Karpas-422 (cell line): ENCODE measurements around the gene OTOP3. TPM values are rescaled to one million over a fixed set of nuclear protein-coding genes. Genes with fewer than 3 reads are reported as not detected.
A peak's percentile ranks its signal among the peaks of the same experiment; 100 is the strongest.

ENCODE experiments used
- DNase-seq: peaks from one replicate; pipeline ENCODE4 v3.0.0-alpha.2; 2015
- H2AFZ ChIP-seq: fragments of 200-600 bp; sonication (generic); 2 replicates; pipeline ENCODE4 v1.6.1; 2014; ENCODE audit warnings: antibody characterized with exemption, low read length, mixed read lengths
- H3K27ac ChIP-seq: fragments of 200-600 bp; sonication (generic); 2 replicates; pipeline ENCODE4 v1.5.1; 2014; ENCODE audit warnings: mild to moderate bottlenecking, low read length, moderate library complexity
- H3K27me3 ChIP-seq: fragments of 200-600 bp; sonication (generic); 2 replicates; pipeline ENCODE4 v1.6.1; 2014; ENCODE audit warnings: low read length, mixed read lengths
- H3K36me3 ChIP-seq: fragments of 200-600 bp; sonication (generic); 2 replicates; pipeline ENCODE4 v1.6.1; 2014; ENCODE audit warnings: low read length, mixed read lengths; ENCODE audit not compliant: insufficient read depth
- H3K4me1 ChIP-seq: fragments of 200-600 bp; sonication (generic); 2 replicates; pipeline ENCODE4 v1.6.1; 2014; ENCODE audit warnings: mild to moderate bottlenecking, low read length, mixed read lengths
- H3K4me2 ChIP-seq: fragments of 200-600 bp; sonication (generic); 2 replicates; pipeline ENCODE4 v1.6.1; 2014; ENCODE audit warnings: low read length, low read depth, mild to moderate bottlenecking; ENCODE audit not compliant: poor library complexity, severe bottlenecking
- H3K4me3 ChIP-seq: fragments of 200-600 bp; sonication (generic); 2 replicates; pipeline ENCODE4 v1.5.1; 2014; ENCODE audit warnings: mild to moderate bottlenecking, antibody characterized with exemption, low read length, mixed read lengths
- H3K79me2 ChIP-seq: fragments of 200-600 bp; sonication (generic); 2 replicates; pipeline ENCODE4 v1.6.1; 2014; ENCODE audit warnings: mild to moderate bottlenecking, low read length, mixed read lengths
- H3K9ac ChIP-seq: fragments of 200-600 bp; sonication (generic); 2 replicates; pipeline ENCODE4 v1.6.0; 2014; ENCODE audit warnings: low read length
- H3K9me2 ChIP-seq: fragments of 200-600 bp; sonication (generic), shearing (Covaris generic); replicated peaks from 2 replicates; pipeline ENCODE4 v1.6.0; 2014; ENCODE audit warnings: mild to moderate bottlenecking, low read length, moderate library complexity; ENCODE audit not compliant: insufficient read depth
- H3K9me3 ChIP-seq: fragments of 300-700, 200-600 bp; sonication (generic); 2 replicates; pipeline ENCODE4 v1.6.1; 2014; ENCODE audit warnings: low read length, mixed read lengths
- H4K20me1 ChIP-seq: fragments of 200-600 bp; sonication (generic); 2 replicates; pipeline ENCODE4 v1.6.1; 2014; ENCODE audit warnings: mild to moderate bottlenecking, antibody characterized with exemption, low read length, low read depth; ENCODE audit not compliant: insufficient read depth
- total RNA-seq: library from RNA; depleted of rRNA; stranded (reverse); fragments of >200 nt; shearing (Covaris generic); gene quantifications from 2 replicates; pipeline ENCODE4 v1.2.3, GENCODE V29; 2014; ENCODE audit warnings: low replicate concordance

Gene OTOP3
- total RNA-seq, 1 experiment from 2014 or later, result not detected

- Histone ChIP-seq H2AFZ (no peak overlapping the region), H4K20me1 (no peaks in the 10 kb centered on the region), H3K79me2 (no peaks in the 10 kb centered on the region), H3K4me2 (no peak overlapping the region), H3K9me2 (no peaks in the 10 kb centered on the region), H3K27me3 (no peaks in the 10 kb centered on the region), H3K9ac (no peak overlapping the region), H3K4me1 (no peaks in the 10 kb centered on the region), H3K36me3 (no peaks in the 10 kb centered on the region), H3K9me3 (no peaks in the 10 kb centered on the region), H3K4me3 (no peak overlapping the region), H3K27ac (no peak overlapping the region)
- DNase-seq, result no peak
These were observed 16.9 kb downstream of the OTOP3 start for GRCh38 chr17:74952431-74953133.

DNA sequence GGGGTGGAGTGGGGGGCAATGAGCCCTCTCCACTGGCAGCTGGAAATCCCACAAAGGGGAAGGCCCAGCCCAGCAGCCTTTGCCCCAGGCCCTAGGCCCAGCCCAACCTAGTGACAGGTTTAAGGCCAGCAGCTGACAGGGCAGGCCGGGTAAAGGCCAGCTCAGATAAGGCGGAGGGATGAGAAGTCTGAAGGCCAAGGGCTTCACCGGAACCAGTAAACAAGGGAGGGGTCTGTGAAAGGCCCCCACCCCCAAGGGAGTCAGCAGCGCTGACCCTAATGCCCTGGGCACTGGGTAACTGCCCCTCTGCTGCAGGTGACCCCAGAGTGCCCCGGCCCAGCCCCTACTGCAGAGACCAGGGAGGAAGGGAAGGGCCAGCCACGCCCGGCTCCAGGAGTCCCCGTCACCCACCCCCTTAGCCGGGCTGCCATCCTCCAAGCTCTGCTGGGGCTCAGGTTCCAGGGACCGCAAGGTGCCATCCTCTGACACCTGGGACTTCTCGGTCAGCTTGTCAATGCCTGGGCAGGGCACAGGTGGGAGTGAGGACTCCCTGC, 17.5 kb downstream of the OTOP3 start:
- H3K9me3 ChIP-seq, result no peaks in the 10 kb centered on the region
- no peak for DNase-seq
- no peak overlapping the region for H3K4me3 ChIP-seq
- H4K20me1 ChIP-seq, result no peaks in the 10 kb centered on the region
- no peak overlapping the region for H3K9ac ChIP-seq
- no peaks in the 10 kb centered on the region for H3K36me3 ChIP-seq
- no peak overlapping the region for H3K4me2 ChIP-seq
- no peaks in the 10 kb centered on the region for H3K27me3 ChIP-seq
- H3K4me1 ChIP-seq, result no peaks in the 10 kb centered on the region
- H3K79me2 ChIP-seq, result no peaks in the 10 kb centered on the region
- H3K27ac ChIP-seq, result no peak overlapping the region
- no peaks in the 10 kb centered on the region for H3K9me2 ChIP-seq
- H2AFZ ChIP-seq, result no peak overlapping the region

DNA sequence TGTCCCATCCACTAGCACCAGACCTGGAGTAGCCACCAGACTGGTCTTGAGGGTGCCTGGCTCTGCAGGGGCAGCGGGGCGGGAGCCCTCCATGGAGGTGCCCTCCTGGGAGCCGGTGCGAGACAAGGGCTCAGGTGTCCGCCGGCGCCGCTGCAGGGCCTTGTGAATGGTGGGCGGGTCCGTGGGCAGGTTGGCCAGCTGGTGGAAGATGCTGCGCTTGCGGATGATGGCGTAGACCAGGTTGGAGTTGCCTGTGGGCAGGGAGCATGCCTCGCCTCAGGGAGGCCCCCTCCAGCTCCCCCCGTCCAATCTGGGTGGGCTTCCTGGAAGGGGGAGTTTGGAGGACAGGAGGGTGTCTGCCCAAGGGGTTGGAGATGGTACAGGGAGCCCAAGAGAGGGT, 18.4 kb downstream of the OTOP3 start:
- no peaks in the 10 kb centered on the region for H4K20me1 ChIP-seq
- no peaks in the 10 kb centered on the region for H3K4me1 ChIP-seq

GRCh38 chr17:74954665-74955421, 19.1 kb downstream of the OTOP3 start:
- Histone ChIP-seq H3K9me3 (no peaks in the 10 kb centered on the region), H3K9me2 (no peaks in the 10 kb centered on the region), H3K36me3 (no peaks in the 10 kb centered on the region), H2AFZ (no peak overlapping the region), H3K27me3 (no peaks in the 10 kb centered on the region), H3K79me2 (no peaks in the 10 kb centered on the region), H3K9ac (no peak overlapping the region), H3K4me1 (no peaks in the 10 kb centered on the region), H4K20me1 (no peaks in the 10 kb centered on the region), H3K4me3 (no peak overlapping the region), H3K4me2 (no peak overlapping the region), H3K27ac (no peak overlapping the region)
- no peak for DNase-seq

More for the DNA sequence above, 18.4 kb downstream of the OTOP3 start:
- no peak overlapping the region for H3K27ac ChIP-seq
- H3K79me2 ChIP-seq, result no peaks in the 10 kb centered on the region
- H3K9me2 ChIP-seq, result no peaks in the 10 kb centered on the region
- H2AFZ ChIP-seq, result no peak overlapping the region
- H3K9me3 ChIP-seq, result no peaks in the 10 kb centered on the region
- no peaks in the 10 kb centered on the region for H3K36me3 ChIP-seq
- no peak overlapping the region for H3K4me2 ChIP-seq
- DNase-seq, result no peak
- H3K9ac ChIP-seq, result no peak overlapping the region
- H3K27me3 ChIP-seq, result no peaks in the 10 kb centered on the region
- H3K4me3 ChIP-seq, result no peak overlapping the region

DNA sequence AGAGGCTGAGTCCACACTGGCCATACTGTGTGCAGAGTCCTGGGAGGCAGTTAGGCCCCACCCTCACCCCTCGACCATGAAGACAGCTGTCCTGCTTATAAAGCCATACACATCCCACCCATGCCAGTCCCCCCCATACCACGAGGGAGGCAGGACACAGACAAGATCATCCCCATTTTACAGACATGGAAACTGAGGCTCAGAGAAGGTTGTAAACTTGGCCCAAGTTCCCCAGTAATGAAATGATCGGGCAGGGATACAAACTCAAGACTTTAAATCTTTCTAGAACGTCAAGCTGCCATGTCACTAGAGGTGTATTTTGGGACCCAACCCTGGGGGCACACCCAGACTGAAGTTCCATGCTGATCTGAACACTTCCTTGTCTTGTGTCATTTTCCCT, 20.4 kb downstream of the OTOP3 start:
- Histone ChIP-seq H3K36me3 (no peaks in the 10 kb centered on the region), H3K27ac (no peak overlapping the region), H3K9ac (no peak overlapping the region), H3K79me2 (no peaks in the 10 kb centered on the region), H3K4me1 (peaks cover 7% of the 10 kb centered on the region), H3K9me2 (no peaks in the 10 kb centered on the region), H3K27me3 (no peaks in the 10 kb centered on the region), H3K4me3 (no peak overlapping the region), H2AFZ (no peak overlapping the region), H3K4me2 (no peak overlapping the region), H3K9me3 (no peaks in the 10 kb centered on the region), H4K20me1 (no peaks in the 10 kb centered on the region)
- DNase-seq, result no peak

GRCh38 chr17:74957935-74958740, 22.4 kb downstream of the OTOP3 start:
- DNase-seq, result peak; percentile 90
- Histone ChIP-seq H3K36me3 (no peaks in the 10 kb centered on the region), H3K27ac (no peak overlapping the region), H3K9me2 (no peaks in the 10 kb centered on the region), H3K79me2 (no peaks in the 10 kb centered on the region), H3K4me3 (no peak overlapping the region), H3K4me2 (no peak overlapping the region), H3K9ac (no peak overlapping the region), H4K20me1 (no peaks in the 10 kb centered on the region), H3K27me3 (no peaks in the 10 kb centered on the region), H2AFZ (no peak overlapping the region), H3K9me3 (no peaks in the 10 kb centered on the region), H3K4me1 (peaks cover 7% of the 10 kb centered on the region)

GRCh38 chr17:74959826-74960515, 24.3 kb downstream of the OTOP3 start:
- Histone ChIP-seq H3K36me3 (no peaks in the 10 kb centered on the region), H3K9ac (no peak overlapping the region), H3K27ac (no peak overlapping the region), H3K9me2 (no peaks in the 10 kb centered on the region), H3K4me1 (peaks cover 7% of the 10 kb centered on the region), H2AFZ (no peak overlapping the region; the same call in 1 of the 2 replicates), H3K4me2 (no peak overlapping the region), H3K27me3 (no peaks in the 10 kb centered on the region), H3K4me3 (no peak overlapping the region), H4K20me1 (no peaks in the 10 kb centered on the region), H3K79me2 (no peaks in the 10 kb centered on the region), H3K9me3 (no peaks in the 10 kb centered on the region)
- no peak for DNase-seq
